NCI-H1092 (cell line): ENCODE measurements around the gene ARMC2.
A peak's percentile ranks its signal among the peaks of the same experiment; 100 is the strongest.
"Not testable (repeated sequence)": the region's sequence is repeated elsewhere in the genome, so short reads cannot be mapped to it uniquely, and the experiment has no call there.

ENCODE experiments used
- DNase-seq: peaks from one replicate; lab custom pipeline; 2025; lab: John Stamatoyannopoulos, UW

ARMC2 gene

GRCh38 chr6:108870357-108870756 lies 22.1 kb downstream of the ARMC2 start:
- DNase-seq: no peak

GRCh38 chr6:108872141-108872557 lies 23.9 kb downstream of the ARMC2 start:
- no peak for DNase-seq

- DNase-seq: peak; percentile 12
These were observed 24.4 kb downstream of the ARMC2 start for GRCh38 chr6:108872575-108872974.

- DNase-seq: no peak
These were observed 25.0 kb downstream of the ARMC2 start for GRCh38 chr6:108873251-108873650.

GRCh38 chr6:108873971-108874370 lies 25.7 kb downstream of the ARMC2 start:
- no peak for DNase-seq

- DNase-seq: no peak
These were observed 26.4 kb downstream of the ARMC2 start for GRCh38 chr6:108874470-108875160.

- DNase-seq: no peak
These were observed 26.9 kb downstream of the ARMC2 start for GRCh38 chr6:108875161-108875555.

- DNase-seq: no peak
These were observed 29.0 kb downstream of the ARMC2 start for GRCh38 chr6:108877046-108877751.

- DNase-seq: no peak
These were observed 30.7 kb downstream of the ARMC2 start for GRCh38 chr6:108878942-108879341.

- no peak for DNase-seq
These were observed 35.0 kb downstream of the ARMC2 start for GRCh38 chr6:108883172-108883571.

- DNase-seq: no peak
These were observed 36.2 kb downstream of the ARMC2 start for GRCh38 chr6:108884211-108885059.

GRCh38 chr6:108888052-108888451 lies 39.8 kb downstream of the ARMC2 start:
- DNase-seq: no peak

GRCh38 chr6:108888745-108889144 lies 40.5 kb downstream of the ARMC2 start:
- DNase-seq: no peak

GRCh38 chr6:108890898-108891297 lies 42.7 kb downstream of the ARMC2 start:
- not testable (repeated sequence) for DNase-seq

GRCh38 chr6:108895571-108895970 lies 47.3 kb downstream of the ARMC2 start:
- DNase-seq: no peak

GRCh38 chr6:108896111-108896661 lies 48.0 kb downstream of the ARMC2 start:
- DNase-seq: no peak

- DNase-seq: no peak
These were observed 49.1 kb downstream of the ARMC2 start for GRCh38 chr6:108897371-108897770.

- no peak for DNase-seq
These were observed 54.2 kb downstream of the ARMC2 start for GRCh38 chr6:108902382-108902792.

GRCh38 chr6:108903796-108904195 lies 55.6 kb downstream of the ARMC2 start:
- no peak for DNase-seq

- DNase-seq: no peak
These were observed 56.5 kb downstream of the ARMC2 start for GRCh38 chr6:108904741-108905140.

GRCh38 chr6:108914235-108915022 lies 66.2 kb downstream of the ARMC2 start:
- DNase-seq: no peak

GRCh38 chr6:108915258-108915657 lies 67.0 kb downstream of the ARMC2 start:
- DNase-seq: no peak
